ENCODE data around the gene PARD3B.

DNA sequence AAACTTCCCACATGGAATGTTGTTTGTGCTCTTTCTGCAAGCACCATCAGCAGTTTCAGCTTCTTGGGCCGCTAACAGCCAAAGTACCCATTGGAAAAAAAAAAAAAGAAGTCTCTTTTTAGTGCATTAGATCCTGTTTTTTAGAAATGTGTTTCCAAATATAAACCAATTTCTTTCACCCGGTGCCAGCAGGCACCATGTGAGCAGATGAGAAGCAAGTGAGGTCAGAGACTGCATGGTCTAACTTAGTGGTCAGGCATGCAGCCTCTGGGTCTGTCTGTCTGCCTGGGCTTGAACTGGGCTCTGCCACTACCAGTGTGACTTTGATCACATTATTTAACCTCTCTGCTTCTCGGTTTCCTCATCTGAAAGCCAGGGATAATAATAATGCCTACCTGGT, 1061.9 kb downstream of the PARD3B start:
- TF ChIP-seq, protein P1, sequence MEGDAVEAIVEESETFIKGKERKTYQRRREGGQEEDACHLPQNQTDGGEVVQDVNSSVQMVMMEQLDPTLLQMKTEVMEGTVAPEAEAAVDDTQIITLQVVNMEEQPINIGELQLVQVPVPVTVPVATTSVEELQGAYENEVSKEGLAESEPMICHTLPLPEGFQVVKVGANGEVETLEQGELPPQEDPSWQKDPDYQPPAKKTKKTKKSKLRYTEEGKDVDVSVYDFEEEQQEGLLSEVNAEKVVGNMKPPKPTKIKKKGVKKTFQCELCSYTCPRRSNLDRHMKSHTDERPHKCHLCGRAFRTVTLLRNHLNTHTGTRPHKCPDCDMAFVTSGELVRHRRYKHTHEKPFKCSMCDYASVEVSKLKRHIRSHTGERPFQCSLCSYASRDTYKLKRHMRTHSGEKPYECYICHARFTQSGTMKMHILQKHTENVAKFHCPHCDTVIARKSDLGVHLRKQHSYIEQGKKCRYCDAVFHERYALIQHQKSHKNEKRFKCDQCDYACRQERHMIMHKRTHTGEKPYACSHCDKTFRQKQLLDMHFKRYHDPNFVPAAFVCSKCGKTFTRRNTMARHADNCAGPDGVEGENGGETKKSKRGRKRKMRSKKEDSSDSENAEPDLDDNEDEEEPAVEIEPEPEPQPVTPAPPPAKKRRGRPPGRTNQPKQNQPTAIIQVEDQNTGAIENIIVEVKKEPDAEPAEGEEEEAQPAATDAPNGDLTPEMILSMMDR (conservative IDR thresholded peaks at IDR 0.05; ENCODE audit: low read depth in 2 of 2) = no peak
- no peak for TF ChIP-seq CREB1 (CRISPR knock-in tag; IDR thresholded peaks at IDR 0.05; ENCODE audit: low read depth)
- TF ChIP-seq EZH2 (IDR thresholded peaks at IDR 0.05; ENCODE audit: low read depth, unreplicated experiment) = no peak
- no peak for TF ChIP-seq STAT1 (IDR thresholded peaks at IDR 0.05; ENCODE audit: unreplicated experiment)
- TF ChIP-seq EZH2phosphoT487 (IDR thresholded peaks at IDR 0.05; ENCODE audit: unreplicated experiment) = no peak
- TF ChIP-seq POLR2AphosphoS5 (IDR thresholded peaks at IDR 0.05; ENCODE audit: low read depth) = no peak
- no peak for TF ChIP-seq JUNB (IDR thresholded peaks at IDR 0.05; ENCODE audit: unreplicated experiment)
- TF ChIP-seq, protein P2, sequence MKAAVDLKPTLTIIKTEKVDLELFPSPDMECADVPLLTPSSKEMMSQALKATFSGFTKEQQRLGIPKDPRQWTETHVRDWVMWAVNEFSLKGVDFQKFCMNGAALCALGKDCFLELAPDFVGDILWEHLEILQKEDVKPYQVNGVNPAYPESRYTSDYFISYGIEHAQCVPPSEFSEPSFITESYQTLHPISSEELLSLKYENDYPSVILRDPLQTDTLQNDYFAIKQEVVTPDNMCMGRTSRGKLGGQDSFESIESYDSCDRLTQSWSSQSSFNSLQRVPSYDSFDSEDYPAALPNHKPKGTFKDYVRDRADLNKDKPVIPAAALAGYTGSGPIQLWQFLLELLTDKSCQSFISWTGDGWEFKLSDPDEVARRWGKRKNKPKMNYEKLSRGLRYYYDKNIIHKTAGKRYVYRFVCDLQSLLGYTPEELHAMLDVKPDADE (IDR thresholded peaks at IDR 0.05) = no peak
- no peak for TF ChIP-seq ZNF114 (CRISPR knock-in tag; IDR thresholded peaks at IDR 0.05)
- TF ChIP-seq, protein P3, sequence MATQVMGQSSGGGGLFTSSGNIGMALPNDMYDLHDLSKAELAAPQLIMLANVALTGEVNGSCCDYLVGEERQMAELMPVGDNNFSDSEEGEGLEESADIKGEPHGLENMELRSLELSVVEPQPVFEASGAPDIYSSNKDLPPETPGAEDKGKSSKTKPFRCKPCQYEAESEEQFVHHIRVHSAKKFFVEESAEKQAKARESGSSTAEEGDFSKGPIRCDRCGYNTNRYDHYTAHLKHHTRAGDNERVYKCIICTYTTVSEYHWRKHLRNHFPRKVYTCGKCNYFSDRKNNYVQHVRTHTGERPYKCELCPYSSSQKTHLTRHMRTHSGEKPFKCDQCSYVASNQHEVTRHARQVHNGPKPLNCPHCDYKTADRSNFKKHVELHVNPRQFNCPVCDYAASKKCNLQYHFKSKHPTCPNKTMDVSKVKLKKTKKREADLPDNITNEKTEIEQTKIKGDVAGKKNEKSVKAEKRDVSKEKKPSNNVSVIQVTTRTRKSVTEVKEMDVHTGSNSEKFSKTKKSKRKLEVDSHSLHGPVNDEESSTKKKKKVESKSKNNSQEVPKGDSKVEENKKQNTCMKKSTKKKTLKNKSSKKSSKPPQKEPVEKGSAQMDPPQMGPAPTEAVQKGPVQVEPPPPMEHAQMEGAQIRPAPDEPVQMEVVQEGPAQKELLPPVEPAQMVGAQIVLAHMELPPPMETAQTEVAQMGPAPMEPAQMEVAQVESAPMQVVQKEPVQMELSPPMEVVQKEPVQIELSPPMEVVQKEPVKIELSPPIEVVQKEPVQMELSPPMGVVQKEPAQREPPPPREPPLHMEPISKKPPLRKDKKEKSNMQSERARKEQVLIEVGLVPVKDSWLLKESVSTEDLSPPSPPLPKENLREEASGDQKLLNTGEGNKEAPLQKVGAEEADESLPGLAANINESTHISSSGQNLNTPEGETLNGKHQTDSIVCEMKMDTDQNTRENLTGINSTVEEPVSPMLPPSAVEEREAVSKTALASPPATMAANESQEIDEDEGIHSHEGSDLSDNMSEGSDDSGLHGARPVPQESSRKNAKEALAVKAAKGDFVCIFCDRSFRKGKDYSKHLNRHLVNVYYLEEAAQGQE (IDR thresholded peaks at IDR 0.05; ENCODE audit: unreplicated experiment) = no peak
- TF ChIP-seq NANOG (IDR thresholded peaks at IDR 0.05; ENCODE audit: borderline replicate concordance) = no peak
